CD4-positive, alpha-beta T cell treated with Interleukin-17A for 1 hour (primary cell): ENCODE data around the gene ZNF791.
"Not testable (repeated sequence)": the region's sequence is repeated elsewhere in the genome, so short reads cannot be mapped to it uniquely, and the experiment has no call there.

Experiments
- DNase-seq: peaks from one replicate; pipeline ENCODE4 v3.0.0-alpha.2; 2020

The ZNF791 gene

GRCh38 chr19:12668346-12668745 lies 57.6 kb downstream of the ZNF791 start:
- DNase-seq = no peak

GRCh38 chr19:12668932-12669269 lies 58.2 kb downstream of the ZNF791 start:
- peak; percentile 87 for DNase-seq

- DNase-seq = peak; percentile 84
Measured at GRCh38 chr19:12669270-12670158, 58.8 kb downstream of the ZNF791 start.

GRCh38 chr19:12670159-12670928 lies 59.6 kb downstream of the ZNF791 start:
- no peak for DNase-seq

GRCh38 chr19:12672744-12673143 lies 62.0 kb downstream of the ZNF791 start:
- DNase-seq = no peak

GRCh38 chr19:12675399-12675798 lies 64.7 kb downstream of the ZNF791 start:
- no peak for DNase-seq

GRCh38 chr19:12675940-12676339 lies 65.2 kb downstream of the ZNF791 start:
- no peak for DNase-seq

- DNase-seq = peak; percentile 85
Measured at GRCh38 chr19:12676384-12676792, 65.7 kb downstream of the ZNF791 start.

- DNase-seq = no peak
Measured at GRCh38 chr19:12676928-12677327, 66.2 kb downstream of the ZNF791 start.

- not testable (repeated sequence) for DNase-seq
Measured at GRCh38 chr19:12678039-12678438, 67.3 kb downstream of the ZNF791 start.

GRCh38 chr19:12680034-12680433 lies 69.3 kb downstream of the ZNF791 start:
- no peak for DNase-seq

GRCh38 chr19:12681074-12681987 lies 70.6 kb downstream of the ZNF791 start, which contains the start of gene DHPS:
Gene DHPS, minus strand, starts transcription at chr19:12681880. Its CDS starts 114 bp downstream, at chr19:12681766.
- DNase-seq = peak; percentile 96
